GM19455 (cell line): ENCODE data around the gene TERT.

ENCODE experiments used
- ATAC-seq: cut with Tn5 transposase; IDR thresholded peaks from one replicate; pipeline ENCODE4 v1.9.1; 2021; ENCODE audit not compliant: unreplicated experiment

The TERT gene

DNA sequence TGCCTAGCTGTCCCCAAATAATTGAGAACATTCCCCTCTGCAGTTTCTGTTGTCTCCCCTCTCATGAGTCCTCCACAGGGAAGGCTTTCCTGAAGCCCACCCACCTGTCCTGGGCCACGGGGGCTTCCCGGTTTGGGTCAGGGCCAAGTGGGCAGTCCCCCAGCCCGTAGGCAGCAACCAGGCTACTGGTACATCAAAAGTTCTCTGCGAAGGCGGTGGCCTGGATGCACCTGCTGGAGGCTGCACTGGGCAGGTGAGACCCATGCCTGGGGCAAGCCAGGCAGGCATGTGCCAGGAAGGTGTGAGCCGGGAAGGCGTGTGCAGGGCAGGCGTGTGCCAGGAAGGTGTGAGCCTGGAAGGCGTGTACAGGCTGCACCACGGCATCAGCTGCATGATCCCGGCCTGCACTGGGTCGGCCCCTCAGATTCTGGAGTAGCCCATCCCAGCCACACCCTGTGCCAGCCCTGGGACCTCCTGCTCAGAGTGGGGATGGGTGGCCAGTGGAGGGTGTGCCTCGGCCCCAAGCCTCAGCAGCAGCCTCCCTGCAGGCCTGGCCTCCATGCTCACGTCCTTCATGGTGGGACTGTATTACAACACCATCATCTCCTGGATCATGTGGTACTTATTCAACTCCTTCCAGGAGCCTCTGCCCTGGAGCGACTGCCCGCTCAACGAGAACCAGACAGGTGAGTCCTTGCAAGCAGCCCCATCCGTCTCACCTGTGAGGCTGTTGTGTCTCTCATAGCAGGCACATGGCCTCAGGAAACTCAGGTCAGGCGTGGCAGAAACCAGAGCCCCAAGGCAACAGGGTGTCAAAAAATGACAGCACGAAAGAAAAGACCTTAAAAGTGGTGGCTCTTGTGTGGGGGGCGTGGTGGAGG is 84.7 kb downstream of the TERT start:
- ATAC-seq = no peak

- no peak for ATAC-seq
Observed at GRCh38 chr5:1209489-1209852, 85.4 kb downstream of the TERT start.

GRCh38 chr5:1208743-1209488 is 86.0 kb downstream of the TERT start:
- ATAC-seq = no peak

GRCh38 chr5:1208221-1208742 is 86.6 kb downstream of the TERT start:
- no peak for ATAC-seq

DNA sequence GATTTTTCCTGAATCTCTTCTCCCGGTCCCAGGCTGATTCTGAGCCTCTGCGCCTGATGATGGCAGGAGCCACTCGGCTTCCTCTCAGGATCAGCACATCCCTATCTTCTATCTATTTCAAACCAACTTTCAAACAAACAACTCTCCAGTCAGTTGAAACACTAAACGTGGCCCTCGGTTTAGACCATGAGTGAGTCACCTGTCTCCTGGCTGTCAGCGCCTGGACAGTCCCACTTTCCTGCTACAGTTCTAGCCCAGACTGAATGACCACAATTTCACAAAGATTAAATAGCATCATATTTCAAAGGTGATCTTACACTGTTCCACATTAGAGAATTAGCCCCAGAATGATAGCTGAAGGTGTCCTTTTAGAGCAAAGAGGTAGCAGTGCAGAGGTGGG is 87.3 kb downstream of the TERT start:
- no peak for ATAC-seq

DNA sequence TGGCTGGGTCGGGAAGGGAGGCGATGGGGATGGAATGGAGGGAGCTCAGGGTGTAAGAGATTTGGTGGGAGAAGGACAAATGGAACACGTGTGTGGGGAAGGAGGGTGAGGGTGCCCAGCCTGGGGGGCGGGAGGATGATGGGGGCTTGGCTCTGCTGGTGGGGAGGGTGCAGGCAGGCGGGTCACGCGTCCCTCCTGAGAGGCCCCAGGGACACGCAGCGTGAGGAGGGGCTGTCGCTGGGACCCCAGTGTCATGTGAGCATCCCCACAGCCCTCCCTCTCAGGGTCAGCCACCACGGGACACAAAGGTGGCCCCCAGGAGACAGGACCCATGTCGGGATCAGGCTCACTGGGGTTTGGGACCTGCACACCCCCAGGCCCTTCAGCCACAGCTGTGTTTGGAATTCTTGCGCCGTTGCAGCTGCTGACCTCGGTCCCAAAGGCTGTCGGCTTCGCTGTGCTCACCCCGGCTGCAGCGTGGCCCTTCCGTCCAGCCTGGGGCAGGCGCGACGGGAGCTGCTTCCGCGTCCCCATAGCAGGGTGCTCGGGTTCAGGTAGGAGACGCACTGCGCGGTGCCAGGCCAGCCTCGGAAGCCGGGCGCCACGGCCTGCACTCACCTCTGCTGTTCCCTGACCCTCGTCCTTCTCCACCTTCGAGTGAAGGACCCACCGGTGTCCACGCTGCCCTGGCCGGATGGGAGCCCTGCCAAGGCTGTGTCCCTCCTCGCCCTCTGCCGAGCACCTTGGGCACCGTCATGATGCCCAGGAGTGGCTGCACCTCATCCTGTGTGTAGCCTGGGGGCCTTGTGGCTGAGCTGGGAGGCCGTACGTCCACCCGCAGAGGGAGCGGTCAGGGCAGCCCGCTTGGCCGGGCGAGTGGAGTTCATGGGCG is 88.1 kb downstream of the TERT start:
- ATAC-seq = no peak

DNA sequence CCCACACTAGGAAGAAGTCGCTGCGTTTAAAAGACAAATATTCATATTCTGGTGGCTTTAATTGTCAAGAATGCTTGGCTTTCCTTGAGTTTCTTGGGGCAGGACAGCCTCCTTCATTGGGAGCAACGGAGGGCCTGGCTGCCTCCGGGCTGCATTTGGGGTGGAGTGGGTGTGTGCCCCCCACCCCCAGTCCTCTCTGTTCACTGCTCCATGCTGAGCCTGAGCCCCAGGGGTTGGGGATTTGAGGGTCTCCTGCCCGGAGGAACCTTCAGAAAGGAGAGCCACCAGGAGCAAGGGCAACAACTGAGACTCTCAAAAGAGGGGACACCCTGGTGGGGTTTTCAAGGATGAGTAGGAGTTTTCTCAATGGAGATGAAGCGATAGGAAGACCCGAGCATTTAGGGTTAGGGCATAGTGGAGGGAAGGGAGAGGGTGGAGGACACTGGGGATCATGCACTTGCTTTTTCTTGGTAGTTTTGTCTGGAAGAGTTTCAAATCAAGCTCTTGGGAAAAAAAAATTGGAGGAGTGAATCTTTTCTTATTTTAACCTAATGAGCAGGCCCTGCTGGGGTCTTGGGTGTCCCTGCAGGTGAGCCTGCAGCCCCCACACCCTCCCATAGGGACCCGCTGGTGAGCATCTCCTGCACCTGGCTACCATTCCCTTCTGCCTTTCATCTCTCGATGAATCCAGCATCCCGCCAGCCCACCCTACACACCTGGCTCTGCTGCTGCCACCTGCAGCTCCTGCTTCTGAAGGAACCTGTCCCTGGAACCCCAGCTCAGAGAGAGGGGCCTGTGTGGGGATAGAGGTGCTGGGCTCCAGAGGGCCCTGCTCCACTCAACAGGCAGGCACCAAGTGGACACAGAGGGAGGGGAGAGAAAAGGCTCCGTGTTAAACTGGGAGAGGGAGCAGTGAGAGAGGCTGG is 89.3 kb downstream of the TERT start:
- no peak for ATAC-seq

DNA sequence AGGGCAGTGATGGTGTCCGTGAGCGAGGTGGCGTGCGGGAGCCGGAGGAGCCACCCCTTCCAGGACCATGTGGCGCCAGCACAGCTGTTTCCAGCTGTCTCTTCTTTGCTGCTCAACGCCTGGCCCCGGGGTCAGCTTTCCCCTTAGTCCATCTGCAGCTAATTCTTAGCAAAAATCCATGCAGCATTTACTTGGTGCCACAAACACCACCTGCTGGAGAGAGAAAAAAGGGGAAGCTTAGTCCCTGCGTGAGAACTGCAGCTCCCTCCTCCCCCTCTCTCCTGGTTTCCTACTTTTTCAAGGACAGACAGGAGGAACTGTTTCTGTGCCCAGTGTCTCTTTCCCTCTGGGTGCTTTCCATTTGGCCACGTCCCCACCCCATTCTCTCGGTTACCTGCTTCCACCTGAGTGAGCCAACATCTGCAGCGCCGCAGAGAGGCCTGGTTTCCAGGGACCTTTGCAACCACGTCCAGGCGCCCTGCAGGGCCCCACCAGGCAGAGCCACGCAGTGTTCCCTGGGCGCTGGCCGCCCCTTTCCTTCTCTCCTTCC is 90.1 kb downstream of the TERT start:
- ATAC-seq = no peak

- no peak for ATAC-seq
Observed at GRCh38 chr5:1203968-1204692, 90.7 kb downstream of the TERT start.

- no peak for ATAC-seq
Observed at GRCh38 chr5:1203311-1203967, 91.4 kb downstream of the TERT start.
